LoVo (cell line): Measurements from ENCODE around the gene OSBPL5.

Experiments
- DNase-seq: peaks from one replicate; pipeline ENCODE4 v3.0.0-alpha.2; 2016; ENCODE audit warnings: low spot score

Gene OSBPL5

DNA sequence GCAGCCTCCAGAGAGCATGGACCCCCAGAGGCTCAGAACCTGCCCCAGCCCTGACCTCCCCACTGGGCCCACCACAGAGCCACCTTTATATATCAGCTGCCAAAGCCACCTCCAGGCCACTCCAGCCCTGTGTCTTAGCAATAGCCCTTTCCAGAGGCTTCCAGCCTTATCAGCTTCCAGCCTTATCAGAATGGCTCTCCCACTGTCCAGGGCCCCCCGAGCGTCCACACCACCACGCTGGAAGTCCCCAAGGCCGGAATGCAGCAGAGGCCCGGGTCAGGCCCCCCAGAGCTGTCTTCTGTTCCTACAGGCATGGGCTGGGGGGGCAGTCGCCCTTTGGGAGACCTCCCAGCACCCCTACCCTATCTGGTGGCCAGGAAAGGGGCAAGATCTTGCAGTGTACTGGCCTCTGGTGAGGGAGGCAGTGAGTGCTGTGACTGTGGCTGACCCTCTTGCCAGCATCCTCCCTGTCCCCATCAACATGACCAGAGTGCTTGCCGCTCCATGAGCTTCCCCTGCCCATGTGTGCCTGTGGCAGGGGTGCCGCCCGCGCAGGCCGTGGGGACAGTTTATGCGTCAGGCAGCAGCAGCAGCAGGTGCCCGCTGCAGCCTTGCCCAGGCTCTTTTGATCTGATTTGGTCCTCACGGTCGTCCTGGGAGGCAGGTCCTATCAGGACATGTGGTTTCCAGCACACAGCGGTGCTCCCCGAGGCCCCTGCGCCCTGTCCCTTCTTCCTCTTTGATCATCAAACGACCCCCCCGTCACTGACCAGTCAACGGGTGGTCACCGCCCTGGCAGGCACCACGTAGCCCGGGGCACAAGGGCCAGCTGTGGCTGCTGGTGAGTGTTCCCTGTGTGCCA, 15.9 kb downstream of the OSBPL5 start:
- no peak for DNase-seq

DNA sequence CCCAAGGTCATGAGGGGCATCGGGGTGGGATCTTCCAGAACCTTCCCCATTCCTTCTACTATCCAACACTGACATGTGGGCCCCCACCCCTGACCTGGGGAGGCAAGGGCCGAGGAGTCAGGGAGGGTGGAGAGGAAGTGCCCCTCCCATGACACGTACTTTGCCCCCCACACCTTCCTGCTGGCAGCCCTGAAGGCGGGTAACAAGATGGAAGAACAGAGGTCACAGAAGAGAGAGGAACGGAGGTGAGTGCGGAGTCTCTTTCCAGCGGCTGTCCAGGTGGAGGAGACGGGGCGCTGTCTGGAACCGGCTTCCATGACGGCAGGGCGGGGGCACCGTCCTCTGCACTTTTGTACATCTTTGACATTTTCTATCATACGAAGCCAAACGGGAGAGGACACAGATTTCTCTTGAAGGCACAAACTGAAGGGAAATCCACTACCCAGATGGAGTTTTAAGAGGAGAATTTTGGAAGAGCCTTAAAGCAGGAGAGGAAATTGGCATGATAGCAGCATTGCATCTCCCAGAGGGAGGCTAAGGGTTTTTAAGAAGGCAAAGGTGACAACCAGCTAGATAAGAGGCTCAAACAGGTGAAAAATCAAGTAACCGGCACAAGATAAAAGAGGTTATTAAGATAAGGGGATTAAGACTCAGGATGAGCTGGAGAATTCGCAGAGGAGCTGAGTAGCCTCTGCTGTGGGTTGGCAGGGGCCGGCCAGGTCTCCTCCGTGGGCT, 16.7 kb downstream of the OSBPL5 start:
- no peak for DNase-seq

DNA sequence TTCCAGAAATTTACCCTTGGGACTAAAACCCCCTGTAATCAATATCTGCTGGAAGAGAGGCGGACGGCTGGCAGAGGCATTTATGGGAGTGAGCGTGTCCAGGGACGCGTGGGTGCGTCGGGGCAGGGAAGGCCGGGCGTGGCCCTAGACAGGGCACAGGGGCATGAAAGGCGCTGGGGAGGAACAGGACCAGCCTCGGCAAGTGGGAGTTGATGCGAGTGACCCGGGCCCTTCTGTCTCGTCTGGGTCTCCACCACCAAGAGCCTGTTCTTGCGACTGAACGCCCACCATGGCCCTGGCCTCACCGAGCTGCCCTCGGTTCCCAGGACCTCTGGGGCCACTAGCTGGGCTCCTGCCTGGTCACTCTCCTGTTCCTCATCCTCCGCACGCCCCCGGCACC, 17.5 kb downstream of the OSBPL5 start:
- DNase-seq = no peak

DNA sequence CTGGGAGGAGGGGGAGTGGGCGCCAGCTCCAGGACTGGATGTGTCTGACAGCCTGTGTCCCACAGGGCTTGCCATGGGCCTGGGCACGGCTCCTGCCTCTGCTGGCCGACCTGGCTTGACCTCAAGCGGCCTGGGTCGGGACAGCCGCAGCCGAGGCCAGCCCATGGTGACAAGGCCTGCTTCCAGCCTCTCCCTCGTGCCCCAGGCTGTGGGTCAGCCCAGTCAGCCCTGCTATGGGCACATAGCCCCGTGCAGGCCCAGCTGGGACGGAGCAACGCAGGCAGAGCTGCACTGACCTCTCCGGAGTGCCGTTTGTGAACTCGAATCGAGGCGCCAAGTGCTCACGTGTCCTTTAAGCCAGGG, 17.9 kb downstream of the OSBPL5 start:
- no peak for DNase-seq

GRCh38 chr11:3146612-3147256, 18.4 kb downstream of the OSBPL5 start:
- DNase-seq = no peak

- DNase-seq = no peak
Measured at GRCh38 chr11:3145206-3145520, 19.9 kb downstream of the OSBPL5 start.

GRCh38 chr11:3144296-3145205, 20.6 kb downstream of the OSBPL5 start:
- DNase-seq = no peak

- DNase-seq = no peak
Measured at GRCh38 chr11:3143136-3143880, 21.8 kb downstream of the OSBPL5 start.

- DNase-seq = no peak
Measured at GRCh38 chr11:3140291-3140603, 24.9 kb downstream of the OSBPL5 start.

DNA sequence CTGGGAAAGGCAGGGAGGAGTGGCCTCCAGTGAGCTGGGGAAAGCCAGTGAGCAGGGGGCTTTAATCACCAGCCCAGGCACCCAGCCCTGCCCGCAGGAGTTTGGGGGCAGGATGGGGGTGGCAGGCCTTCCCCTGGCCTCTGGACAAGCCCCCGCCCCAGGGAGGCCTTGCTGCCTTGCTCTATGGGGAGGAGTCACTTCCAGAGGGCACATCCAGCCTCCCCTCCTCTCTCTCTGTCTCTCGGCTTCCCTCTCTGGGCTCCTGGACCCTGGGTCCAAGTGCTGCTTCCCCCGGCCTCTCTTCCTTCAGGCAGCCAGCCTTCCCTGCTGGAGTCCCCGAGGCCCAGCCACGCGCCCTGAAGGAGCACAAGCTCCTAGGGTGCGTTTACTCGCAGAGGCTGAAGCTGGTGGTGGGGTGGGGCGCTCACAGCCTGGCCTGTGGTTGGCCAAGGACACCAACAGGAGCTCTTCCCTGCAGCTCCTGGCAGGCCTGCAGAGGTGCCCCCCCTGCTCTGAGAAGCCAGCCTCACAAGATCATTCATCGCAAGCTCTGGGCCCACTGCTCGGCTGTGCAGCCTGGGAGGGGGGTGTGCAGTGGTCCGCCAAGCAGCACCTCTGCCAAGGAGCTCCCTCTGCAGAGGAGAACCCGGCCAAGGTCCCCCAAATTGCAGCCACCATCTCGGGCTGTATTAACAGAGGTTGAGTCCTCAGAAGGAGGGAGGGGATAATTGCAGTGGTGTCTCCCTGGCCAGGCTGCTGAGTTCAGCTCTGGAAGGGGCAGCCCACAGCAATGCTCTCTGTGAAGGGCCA, 25.4 kb downstream of the OSBPL5 start:
- no peak for DNase-seq

- DNase-seq = no peak
Measured at GRCh38 chr11:3139086-3139440, 26.0 kb downstream of the OSBPL5 start.

DNA sequence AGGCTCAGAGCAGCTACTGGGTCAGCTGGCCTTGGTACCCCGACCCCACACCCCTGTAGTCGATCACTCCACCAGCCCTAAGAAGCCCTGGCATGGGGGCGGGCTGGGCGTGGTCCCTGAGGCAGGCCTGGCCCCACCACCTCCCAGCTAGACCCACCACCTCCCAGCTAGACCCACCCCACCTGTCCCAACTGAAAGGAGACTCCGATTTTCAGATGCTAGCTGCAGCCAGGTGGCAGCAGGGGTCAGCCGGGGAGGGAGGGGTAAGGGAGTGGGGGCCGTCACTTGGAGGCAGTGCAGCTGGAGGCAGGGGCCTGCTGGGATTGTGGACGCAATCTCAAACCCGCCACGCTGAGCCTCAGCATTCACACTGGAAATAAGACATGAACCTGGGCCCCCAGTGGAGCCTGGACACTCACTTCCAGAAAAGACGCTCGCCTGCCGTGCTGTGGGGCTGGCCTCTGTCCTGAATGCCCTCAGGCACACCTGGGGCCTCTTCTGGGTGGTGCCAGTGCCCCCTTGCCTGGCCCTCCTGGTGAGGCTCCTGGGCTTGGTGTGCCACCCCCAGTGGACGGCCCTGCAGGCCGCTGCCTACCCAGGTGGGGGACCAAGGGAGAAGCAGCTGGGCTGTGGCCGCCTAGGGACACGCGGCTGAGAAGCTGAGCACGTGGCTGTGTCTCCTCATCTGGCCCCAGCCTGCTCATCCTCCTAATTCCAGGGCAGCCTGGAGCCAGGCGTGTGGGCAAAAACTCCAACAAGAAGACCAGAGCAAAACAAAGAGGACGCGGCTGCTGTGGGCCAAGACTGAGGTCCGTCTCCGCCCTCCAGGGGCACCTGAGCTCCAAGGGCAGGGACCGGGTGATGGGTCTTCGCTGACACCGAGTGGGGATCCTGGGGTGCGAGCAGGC, 26.7 kb downstream of the OSBPL5 start:
- DNase-seq = no peak

DNA sequence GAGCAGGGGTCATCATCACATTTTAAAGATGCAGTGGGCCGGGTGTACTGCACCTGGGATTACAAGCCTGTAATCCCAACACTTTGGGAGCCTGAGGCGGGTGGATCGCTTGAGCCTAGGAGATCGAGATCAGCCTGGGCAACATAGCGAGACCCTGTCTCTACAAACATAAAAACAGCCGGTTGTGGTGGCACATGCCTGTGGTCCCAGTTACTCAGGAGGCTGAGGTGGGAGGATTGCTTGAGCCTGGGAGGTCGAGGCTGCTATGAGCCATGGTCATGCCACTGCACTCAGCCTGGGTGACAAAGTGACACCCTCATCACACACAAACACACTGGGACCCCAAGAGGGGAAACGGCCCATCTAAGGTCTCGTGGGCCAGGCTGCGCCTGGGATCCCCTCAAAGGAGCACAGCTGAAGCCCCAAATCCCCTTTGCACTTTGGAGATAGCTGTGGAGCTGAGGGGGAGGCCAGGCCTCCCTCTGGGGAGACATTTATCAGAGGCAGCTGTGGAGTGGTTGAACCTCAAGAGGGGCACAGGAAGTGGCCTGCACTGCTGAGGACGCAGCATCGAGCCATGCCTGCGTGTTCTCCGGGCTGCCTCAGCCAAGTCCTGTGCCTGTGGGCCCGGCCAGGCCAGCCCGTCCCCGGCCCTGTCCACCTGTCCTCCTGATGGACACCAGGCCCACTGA, 27.5 kb downstream of the OSBPL5 start:
- DNase-seq = no peak

DNA sequence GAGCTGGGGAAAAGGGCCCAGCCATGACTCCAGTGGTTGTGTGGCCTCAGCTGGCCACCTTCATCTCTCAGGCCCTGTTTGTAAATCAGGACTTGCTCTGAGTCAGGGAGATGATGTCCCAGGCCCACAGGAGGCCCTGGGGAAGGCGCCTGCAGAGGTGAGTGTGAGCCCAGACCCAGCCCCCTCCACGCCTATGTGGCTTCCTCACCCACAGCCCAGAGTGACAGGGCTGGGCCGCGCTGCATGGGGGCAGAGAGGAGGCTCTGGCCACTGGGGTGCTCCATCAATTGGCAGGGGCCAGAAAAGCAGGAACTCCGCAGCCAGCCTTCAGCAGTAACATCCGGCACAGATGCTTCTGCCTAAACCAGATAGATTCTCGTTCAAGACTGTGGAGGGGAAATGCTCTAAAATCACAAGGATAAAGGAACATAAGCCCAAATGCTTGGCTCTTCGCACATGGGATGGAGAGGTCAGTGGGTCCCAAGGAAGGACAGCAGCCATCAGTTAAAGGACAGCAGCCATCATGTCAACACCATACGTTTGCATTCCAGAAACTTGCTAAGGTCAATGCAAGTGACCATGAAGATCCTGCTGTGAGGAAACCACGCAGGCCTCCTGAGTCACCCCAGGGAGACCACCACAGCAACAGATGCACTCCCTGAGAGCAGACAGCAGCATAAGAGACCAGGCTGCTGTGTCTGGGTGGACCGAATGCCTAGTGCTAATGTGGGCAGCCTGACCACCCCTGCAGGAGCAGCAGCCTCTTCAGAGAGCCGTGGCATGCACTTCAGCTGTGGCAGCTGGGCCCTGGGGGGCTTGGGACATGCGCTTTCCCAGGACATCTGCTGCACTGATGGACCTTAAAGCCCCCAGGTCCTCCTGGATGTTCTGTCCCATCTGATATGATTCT, 28.3 kb downstream of the OSBPL5 start:
- no peak for DNase-seq

- no peak for DNase-seq
Measured at GRCh38 chr11:3135481-3136440, 29.3 kb downstream of the OSBPL5 start.

DNA sequence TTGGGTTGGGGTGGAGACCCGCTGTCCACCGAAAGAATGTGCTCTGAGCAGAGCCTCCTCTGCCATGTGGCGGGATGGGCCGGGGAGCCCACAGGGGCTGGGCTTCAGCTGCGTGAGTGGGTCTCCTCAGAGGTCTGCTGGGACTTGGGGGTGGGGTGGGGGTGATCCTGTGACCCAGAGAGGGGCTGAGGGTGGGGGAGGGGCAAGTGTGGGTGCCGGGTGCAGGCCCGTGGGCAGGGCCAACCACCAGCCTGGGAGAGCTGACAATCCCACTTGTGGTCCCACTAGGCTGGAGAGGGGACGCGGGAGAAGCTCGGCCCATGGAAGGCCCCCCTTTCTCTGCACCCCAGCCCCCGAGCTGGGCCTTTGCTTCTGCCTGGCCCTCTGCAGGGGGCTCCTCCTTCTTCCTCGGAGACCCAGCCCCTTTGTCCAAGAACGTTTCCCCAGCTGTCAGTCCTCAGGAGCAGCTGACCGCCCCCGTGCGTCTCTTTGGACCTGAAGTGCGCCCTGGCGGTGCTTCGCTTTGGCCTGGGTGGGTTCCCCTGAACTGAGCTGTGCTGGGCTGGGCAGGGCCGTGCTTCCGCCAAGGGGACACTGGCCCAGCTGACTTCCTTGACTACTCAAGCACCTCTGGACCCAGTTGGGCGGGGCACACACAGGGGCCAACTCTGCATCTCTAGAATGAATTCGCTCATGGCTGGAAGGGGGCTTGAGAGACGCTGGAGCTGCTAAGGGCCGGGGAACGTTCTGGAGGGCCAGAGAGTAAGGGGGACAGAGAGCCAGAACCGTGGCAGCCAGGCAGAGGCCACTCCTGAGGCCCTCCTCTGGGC, 30.2 kb downstream of the OSBPL5 start:
- no peak for DNase-seq
